Naive thymus-derived CD4-positive, alpha-beta T cell (primary cell): ENCODE measurements around the gene PRLH. TPM values are rescaled to one million over a fixed set of nuclear protein-coding genes. Genes with fewer than 3 reads are reported as not detected.

Experiments
- ATAC-seq: fragments of 150-1000 bp; cut with Tn5 transposase; 2 replicates; pipeline ENCODE4 v1.10.0; 2021; ENCODE audit warnings: mild to moderate bottlenecking, moderate library complexity
- CTCF ChIA-PET: fragments of 350-600 bp; sonication (Branson Sonifier 250); formaldehyde crosslinking; loops from one replicate; lab custom pipeline; 2021; ENCODE audit warnings: antibody characterized with exemption; lab: Charles Lee
- POLR2A ChIA-PET: fragments of 350-600 bp; sonication (Branson Sonifier 250); formaldehyde crosslinking; loops from one replicate; lab custom pipeline; 2021; ENCODE audit warnings: antibody characterized with exemption, inconsistent platforms; lab: Charles Lee
- DNase-seq, 9 donors: peaks; one replicate each; pipeline versions ENCODE4 v3.0.0 to v3.0.0-alpha.2; 2020 to 2022; ENCODE audit warnings: mixed read lengths in 1 of 9
- H3K27ac ChIP-seq: one replicate; pipeline ENCODE4 v1.7.0; 2013; ENCODE audit warnings: mild to moderate bottlenecking, low read depth, low read length, moderate library complexity
- H3K27me3 ChIP-seq, 2 donors: one replicate each; pipeline ENCODE4 v1.7.0; 2013; ENCODE audit warnings: low read length in 2 of 2, mild to moderate bottlenecking in 2 of 2, moderate library complexity in 2 of 2; ENCODE audit not compliant: control insufficient read depth in 2 of 2, insufficient read depth in 2 of 2
- H3K36me3 ChIP-seq, 3 experiments: 1 replicate in 2 of 3; 2 replicates in 1 of 3; pipeline ENCODE4 v1.7.0; 2013; ENCODE audit warnings: low read length in 3 of 3, mild to moderate bottlenecking in 3 of 3, moderate library complexity in 1 of 3; ENCODE audit not compliant: insufficient read depth in 3 of 3, control insufficient read depth in 2 of 3
- H3K4me1 ChIP-seq, 2 donors: one replicate each; pipeline ENCODE4 v1.7.0; 2013; ENCODE audit warnings: low read length in 2 of 2, mild to moderate bottlenecking in 2 of 2, moderate library complexity in 1 of 2; ENCODE audit not compliant: control insufficient read depth in 2 of 2, insufficient read depth in 2 of 2
- H3K4me3 ChIP-seq: 2 replicates; pipeline ENCODE4 v1.7.0; 2013; ENCODE audit warnings: mild to moderate bottlenecking, low read length
- H3K9me3 ChIP-seq, 3 experiments: 1 replicate in 2 of 3; 2 replicates in 1 of 3; pipeline ENCODE4 v1.7.0; 2013; ENCODE audit warnings: low read length in 3 of 3; ENCODE audit not compliant: control insufficient read depth in 2 of 3
- H3K27ac Mint-ChIP-seq, 9 donors: one replicate each; pipeline ENCODE4 v1.8.0; 2020 to 2022; ENCODE audit warnings: mixed read lengths in 9 of 9, mild to moderate bottlenecking in 8 of 9, moderate library complexity in 5 of 9, inconsistent platforms in 2 of 9
- H3K27me3 Mint-ChIP-seq, 5 donors: one replicate each; pipeline ENCODE4 v1.8.0; 2021 to 2022; ENCODE audit warnings: mixed read lengths in 5 of 5, mild to moderate bottlenecking in 1 of 5
- H3K36me3 Mint-ChIP-seq, 5 donors: one replicate each; pipeline ENCODE4 v1.8.0; 2020 to 2022; ENCODE audit warnings: mixed read lengths in 5 of 5, mild to moderate bottlenecking in 3 of 5, inconsistent platforms in 1 of 5
- H3K4me1 Mint-ChIP-seq, 7 donors: one replicate each; pipeline ENCODE4 v1.8.0; 2020 to 2022; ENCODE audit warnings: mixed read lengths in 7 of 7, mild to moderate bottlenecking in 3 of 7, inconsistent platforms in 1 of 7
- H3K4me3 Mint-ChIP-seq, 10 donors: one replicate each; pipeline ENCODE4 v1.8.0; 2020 to 2022; ENCODE audit warnings: mild to moderate bottlenecking in 10 of 10, mixed read lengths in 10 of 10, moderate library complexity in 6 of 10, inconsistent platforms in 2 of 10
- H3K9me3 Mint-ChIP-seq, 11 donors: one replicate each; pipeline ENCODE4 v1.8.0; 2020 to 2022; ENCODE audit warnings: mixed read lengths in 11 of 11, mild to moderate bottlenecking in 4 of 11, inconsistent platforms in 1 of 11, moderate library complexity in 1 of 11
- intact Hi-C, 2 donors: fragments of 100-400 bp; cut with micrococcal nuclease; formaldehyde crosslinking; loops; one replicate each; pipeline ENCODE4 v1.15.1; 2023
- polyA plus RNA-seq, 2 donors: library from polyadenylated mRNA; unstranded; fragments of 300-500 nt; fragmentation: Illumina TruSeq; gene quantifications; one replicate each; pipeline ENCODE4 v1.2.3, GENCODE V29; 2021
- total RNA-seq, 6 experiments: library from RNA in 5 of 6; stranded (reverse) in 5 of 6; gene quantifications; 1 replicate in 5 of 6; 2 replicates in 1 of 6; pipeline ENCODE4 v1.2.3 and lab custom pipeline; 2021 to 2026

The PRLH gene
- total and polyA plus RNA-seq, 7 experiments from 2014 or later = not detected

DNA sequence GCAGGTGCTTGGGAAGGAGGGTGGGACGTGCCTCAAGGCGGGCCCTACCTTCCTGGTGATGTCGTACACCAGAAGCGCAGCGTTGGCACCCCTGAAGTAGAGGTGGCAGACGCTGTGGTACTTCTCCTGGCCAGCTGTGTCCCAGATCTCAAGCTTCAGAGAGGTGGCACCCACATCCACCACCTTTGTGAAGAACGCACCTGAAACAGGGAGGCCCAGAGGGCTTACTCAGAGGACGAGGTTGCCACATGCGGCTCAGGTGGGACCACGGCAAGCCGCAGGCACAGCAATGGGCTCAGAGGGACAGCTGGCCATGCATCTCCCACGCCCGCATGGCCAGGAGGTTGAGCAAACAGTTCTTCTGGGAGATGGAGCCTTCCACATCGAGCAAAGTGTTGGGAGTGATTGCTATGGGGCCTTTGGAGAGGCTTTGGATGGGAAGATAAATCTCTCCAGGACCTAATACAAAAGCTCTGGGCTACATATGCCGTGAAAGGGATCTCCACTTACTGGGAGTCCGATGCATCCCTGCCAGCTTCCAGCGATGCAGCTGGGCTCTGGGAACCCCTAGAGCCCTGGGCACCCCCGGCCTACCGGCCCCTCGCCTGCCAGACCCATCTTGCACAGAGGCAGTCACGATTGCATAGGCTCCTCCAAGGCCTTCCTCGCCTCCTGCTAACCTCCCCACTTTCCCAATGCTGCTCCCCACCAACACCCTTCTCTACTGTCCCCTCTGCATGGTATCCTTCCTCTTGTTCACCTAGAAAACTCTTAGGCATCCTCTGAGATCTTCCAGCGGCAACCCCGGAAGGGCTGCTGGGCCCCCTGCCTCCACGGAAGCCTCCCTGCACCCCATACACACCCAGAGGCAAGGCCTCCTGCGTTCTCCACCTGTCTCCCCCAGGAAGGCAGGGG lies 11.8 kb downstream of the PRLH start:
- H3K4me3 ChIP-seq = no peak overlapping the region
- no peak for ATAC-seq
- Mint-ChIP-seq H3K4me1 (peaks cover 0 to 6% (median 4%) of the 10 kb centered on the region in 7 donors), H3K9me3 (no peaks in the 10 kb centered on the region), H3K27ac (no peak overlapping the region), H3K27me3 (peaks cover 0 to 6% (median 0%) of the 10 kb centered on the region in 5 donors), H3K36me3 (no peaks in the 10 kb centered on the region), H3K4me3 (no peak overlapping the region)
- H3K36me3 ChIP-seq = no peaks in the 10 kb centered on the region
- no peaks in the 10 kb centered on the region for H3K4me1 ChIP-seq
- ChIA-PET POLR2A (no interaction called here), CTCF (no interaction called here)
- no peak for DNase-seq
- no peak overlapping the region for H3K27ac ChIP-seq
- H3K9me3 ChIP-seq = no peaks in the 10 kb centered on the region
- intact Hi-C loops = loop anchor here in 1 of 2 donors (10.0 kb wide), 1 partner anchor 453 kb away; no protein-coding TSS in a partner anchor
- no peaks in the 10 kb centered on the region for H3K27me3 ChIP-seq

DNA sequence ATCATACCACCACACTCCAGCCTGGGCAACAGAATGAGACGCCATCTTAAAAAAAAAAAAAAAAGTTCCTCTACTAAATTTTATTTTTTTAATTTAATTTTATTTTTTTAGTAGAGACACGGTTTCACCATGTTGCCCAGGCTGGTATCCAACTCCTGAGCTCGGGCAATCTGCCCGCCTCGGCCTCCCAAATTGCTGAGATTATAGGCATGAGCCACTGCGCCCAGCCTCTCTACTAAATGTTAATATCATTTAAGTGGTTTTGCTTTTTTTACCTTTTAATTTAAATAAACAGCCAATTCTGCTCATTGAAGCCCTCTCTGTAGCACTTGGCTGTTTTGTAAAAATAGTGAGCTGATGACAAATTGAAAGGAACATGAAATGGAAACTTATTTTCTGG lies 15.0 kb downstream of the PRLH start:
- Histone ChIP-seq H3K27me3 (no peaks in the 10 kb centered on the region), H3K4me1 (no peaks in the 10 kb centered on the region), H3K9me3 (no peaks in the 10 kb centered on the region), H3K36me3 (no peaks in the 10 kb centered on the region), H3K4me3 (no peak overlapping the region), H3K27ac (no peak overlapping the region)
- ChIA-PET CTCF (interaction anchor here (0.6 to 2.5 kb wide), 5 partner anchors 10 to 164 kb away, joined by 4 to 10 read pairs (median 5); no protein-coding TSS in a partner anchor), POLR2A (no interaction called here)
- no peaks in the 10 kb centered on the region for H3K36me3 Mint-ChIP-seq
- H3K27me3 Mint-ChIP-seq = peaks cover 0 to 4% (median 0%) of the 10 kb centered on the region in 5 donors
- H3K9me3 Mint-ChIP-seq = no peaks in the 10 kb centered on the region
- intact Hi-C loops = loop anchor here (1.0 to 2.0 kb wide), 5 partner anchors 87 to 193 kb away; no protein-coding TSS in a partner anchor
- no peak for ATAC-seq
- peaks cover 0 to 6% (median 4%) of the 10 kb centered on the region in 7 donors for H3K4me1 Mint-ChIP-seq
- H3K4me3 Mint-ChIP-seq = peak overlapping the region in 1 of 10 donors; percentile 9
- DNase-seq = no peak
- H3K27ac Mint-ChIP-seq = peak overlapping the region in 5 of 9 donors; percentile 14 to 84 (median 48)

DNA sequence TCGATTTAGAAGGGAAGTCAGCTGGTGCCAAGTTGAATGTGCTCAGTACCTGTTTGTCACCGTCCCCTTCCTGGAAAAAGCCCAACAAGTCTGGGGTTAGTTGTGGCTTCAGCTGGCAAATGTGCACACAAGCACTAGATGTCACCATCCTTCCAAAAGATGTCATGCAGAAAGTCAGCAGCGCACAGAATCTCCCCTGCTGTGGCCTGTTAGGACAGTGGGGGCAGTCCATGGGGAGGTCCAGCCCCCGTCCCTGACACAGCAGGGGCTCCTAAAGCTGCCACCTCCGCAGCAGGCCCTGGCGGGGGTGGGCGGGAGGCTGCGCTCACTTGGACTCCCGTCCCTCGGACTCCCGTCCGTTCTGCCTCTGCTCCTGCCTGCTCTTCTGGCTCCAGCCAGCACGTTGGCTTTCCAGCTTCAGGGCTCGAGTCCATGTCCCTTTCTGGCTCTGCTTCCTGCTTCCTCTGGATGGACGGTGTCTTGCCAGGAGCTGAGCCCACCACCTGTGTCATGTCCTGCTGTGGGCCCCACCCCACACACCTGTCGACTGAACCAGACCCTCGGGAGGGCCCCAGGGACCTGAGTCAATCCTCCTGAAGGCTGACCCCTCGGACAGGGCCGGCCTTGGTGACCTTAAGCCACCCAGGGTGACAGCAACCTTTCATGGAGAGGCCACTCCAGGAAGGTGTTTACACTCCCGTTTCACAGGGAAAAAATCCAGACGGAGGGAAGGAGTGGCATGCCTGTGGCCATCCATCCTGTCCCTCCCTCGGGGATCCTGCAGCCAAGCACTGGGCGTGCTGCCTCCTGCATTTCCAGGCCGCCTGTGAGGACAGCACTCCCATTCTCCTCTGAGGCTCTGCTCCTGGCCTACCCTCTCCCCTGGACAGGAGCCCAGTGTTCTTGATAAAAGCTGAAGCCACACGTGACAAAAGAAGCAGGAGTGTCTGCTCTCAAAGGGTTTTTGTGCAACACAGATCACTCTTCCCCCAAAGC lies 15.7 kb downstream of the PRLH start:
- H3K4me1 Mint-ChIP-seq = peaks cover 0 to 6% (median 4%) of the 10 kb centered on the region in 7 donors
- H3K36me3 ChIP-seq = no peaks in the 10 kb centered on the region
- peak overlapping the region in 1 of 10 donors; percentile 9 for H3K4me3 Mint-ChIP-seq
- H3K4me3 ChIP-seq = no peak overlapping the region
- ATAC-seq (peak; percentile 80), DNase-seq (peak in 7 of 9 donors; percentile 53 to 73 (median 62))
- no peaks in the 10 kb centered on the region for H3K9me3 Mint-ChIP-seq
- intact Hi-C loops = loop anchor here (1.0 to 2.0 kb wide), 5 partner anchors 86 to 192 kb away; no protein-coding TSS in a partner anchor
- H3K9me3 ChIP-seq = no peaks in the 10 kb centered on the region
- no peaks in the 10 kb centered on the region for H3K36me3 Mint-ChIP-seq
- H3K27me3 Mint-ChIP-seq = peaks cover 0 to 3% (median 0%) of the 10 kb centered on the region in 5 donors
- ChIA-PET CTCF (interaction anchor here (0.6 to 2.5 kb wide), 7 partner anchors 11 to 776 kb away, joined by 3 to 10 read pairs (median 4); no protein-coding TSS in a partner anchor), POLR2A (no interaction called here)
- no peaks in the 10 kb centered on the region for H3K4me1 ChIP-seq
- no peaks in the 10 kb centered on the region for H3K27me3 ChIP-seq
- H3K27ac Mint-ChIP-seq = peak overlapping the region in 6 of 9 donors; percentile 14 to 84 (median 56)
- H3K27ac ChIP-seq = no peak overlapping the region

DNA sequence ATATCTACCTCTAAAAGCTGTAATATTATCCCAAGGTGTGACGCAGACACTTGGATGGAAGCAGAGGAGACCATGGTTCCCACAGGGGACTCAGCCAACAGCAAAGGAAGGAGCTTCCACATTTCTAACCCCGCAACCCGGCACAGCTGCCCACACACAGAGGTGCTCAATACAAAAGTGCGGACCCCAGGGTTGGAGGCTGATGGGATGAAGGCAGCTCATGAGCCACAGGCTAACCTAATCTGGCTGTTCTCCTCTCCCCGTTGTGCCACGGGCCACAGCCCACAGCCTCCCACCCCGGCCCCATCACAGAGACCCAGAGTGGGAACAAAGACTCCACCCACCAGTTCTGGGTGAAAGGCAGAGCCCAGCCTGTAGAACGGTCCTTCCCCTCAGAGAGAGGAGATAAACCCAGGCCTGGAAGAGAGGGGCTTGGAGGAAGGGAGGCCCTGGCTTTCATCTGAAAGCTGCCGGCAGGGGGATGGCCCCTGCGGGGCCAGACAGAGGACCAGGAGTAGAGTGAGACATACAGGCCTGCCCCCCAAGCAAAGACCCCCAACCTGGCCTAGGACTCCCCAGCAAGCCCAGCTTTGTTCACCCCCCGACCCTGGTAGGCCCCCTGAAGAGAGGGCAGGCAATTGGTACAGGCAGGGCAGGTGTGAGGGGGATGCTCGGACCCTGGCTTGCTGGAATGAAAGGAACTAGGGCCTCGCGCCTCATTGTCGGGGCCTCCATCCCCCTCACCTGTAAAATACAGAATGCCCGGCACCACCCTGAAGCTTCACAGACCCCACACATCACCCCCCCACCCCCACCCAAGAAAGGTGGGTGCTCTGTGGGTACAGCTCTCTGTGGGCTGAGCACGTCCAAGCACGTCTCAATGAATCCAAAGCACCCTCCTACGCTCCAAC lies 17.3 kb downstream of the PRLH start:
- Mint-ChIP-seq H3K27me3 (peaks cover 0 to 10% (median 0%) of the 10 kb centered on the region in 5 donors), H3K4me1 (peaks cover 0 to 6% (median 4%) of the 10 kb centered on the region in 7 donors), H3K36me3 (no peaks in the 10 kb centered on the region), H3K27ac (peak overlapping the region in 1 of 9 donors; percentile 55), H3K4me3 (no peak overlapping the region), H3K9me3 (no peaks in the 10 kb centered on the region)
- DNase-seq (no peak), ATAC-seq (no peak)
- no peaks in the 10 kb centered on the region for H3K4me1 ChIP-seq
- no peak overlapping the region for H3K4me3 ChIP-seq
- POLR2A ChIA-PET = no interaction called here
- CTCF ChIA-PET = interaction anchor here (0.6 to 1.7 kb wide), 4 partner anchors 11 to 162 kb away, joined by 3 to 7 read pairs (median 4); no protein-coding TSS in a partner anchor
- H3K27ac ChIP-seq = no peak overlapping the region
- no peaks in the 10 kb centered on the region for H3K36me3 ChIP-seq
- H3K27me3 ChIP-seq = no peaks in the 10 kb centered on the region
- intact Hi-C loops = no loop called here
- no peaks in the 10 kb centered on the region for H3K9me3 ChIP-seq

GRCh38 chr2:237585590-237586221 lies 19.3 kb downstream of the PRLH start:
- DNase-seq (no peak), ATAC-seq (no peak)
- no peaks in the 10 kb centered on the region for H3K9me3 ChIP-seq
- intact Hi-C loops = no loop called here
- no peak overlapping the region for H3K4me3 ChIP-seq
- ChIA-PET CTCF (interaction anchor here (0.7 to 0.8 kb wide), 2 partner anchors 12 to 17 kb away, joined by 3 read pairs; no protein-coding TSS in a partner anchor), POLR2A (interaction anchor here (0.6 kb wide), 1 partner anchor 17 kb away, joined by 3 read pairs; no protein-coding TSS in a partner anchor)
- no peaks in the 10 kb centered on the region for H3K36me3 ChIP-seq
- Mint-ChIP-seq H3K9me3 (no peaks in the 10 kb centered on the region), H3K27me3 (peaks cover 0 to 13% (median 0%) of the 10 kb centered on the region in 5 donors), H3K4me3 (no peak overlapping the region), H3K36me3 (no peaks in the 10 kb centered on the region), H3K4me1 (peaks cover 2 to 12% (median 5%) of the 10 kb centered on the region in 7 donors), H3K27ac (peak overlapping the region in 1 of 9 donors; percentile 59)
- H3K27ac ChIP-seq = no peak overlapping the region
- no peaks in the 10 kb centered on the region for H3K4me1 ChIP-seq
- no peaks in the 10 kb centered on the region for H3K27me3 ChIP-seq
